GM12864 (cell line): Measurements from ENCODE around the gene SPSB1.

Experiments used
- DNase-seq: peaks from one replicate; pipeline ENCODE4 v3.0.0-alpha.2; 2011; ENCODE audit warnings: low read depth
- H3K4me3 ChIP-seq: 2 replicates; pipeline ENCODE4 v1.5.1; 2011; ENCODE audit warnings: mild to moderate bottlenecking, low read depth, low read length, control low read depth
- CTCF ChIP-seq: IDR thresholded peaks from 2 replicates; pipeline ENCODE4 v1.5.1; 2011; ENCODE audit warnings: low read depth, mild to moderate bottlenecking, moderate library complexity, low read length, control low read depth, inconsistent platforms; ENCODE audit errors: missing control alignments

Gene SPSB1

GRCh38 chr1:9324246-9325096 lies 31.8 kb downstream of the SPSB1 start:
- H3K4me3 ChIP-seq, result no peak overlapping the region
- no peak for TF ChIP-seq CTCF
- DNase-seq, result no peak

- TF ChIP-seq CTCF, result no peak
- no peak for DNase-seq
- no peak overlapping the region for H3K4me3 ChIP-seq
These were observed 33.9 kb downstream of the SPSB1 start for GRCh38 chr1:9326596-9326995.

- TF ChIP-seq CTCF, result no peak
- no peak overlapping the region for H3K4me3 ChIP-seq
- no peak for DNase-seq
These were observed 35.5 kb downstream of the SPSB1 start for GRCh38 chr1:9328201-9328600.

GRCh38 chr1:9328715-9329114 lies 36.0 kb downstream of the SPSB1 start:
- H3K4me3 ChIP-seq, result no peak overlapping the region
- TF ChIP-seq CTCF, result no peak
- no peak for DNase-seq

- no peak for TF ChIP-seq CTCF
These were observed 38.3 kb downstream of the SPSB1 start for GRCh38 chr1:9331016-9331415.

GRCh38 chr1:9331558-9332346 lies 39.1 kb downstream of the SPSB1 start:
- DNase-seq, result no peak
- H3K4me3 ChIP-seq, result no peak overlapping the region
- TF ChIP-seq CTCF, result no peak

More at GRCh38 chr1:9331016-9331415, 38.3 kb downstream of the SPSB1 start:
- no peak for DNase-seq
- no peak overlapping the region for H3K4me3 ChIP-seq
